Activated naive CD8-positive, alpha-beta T cell treated with anti-CD3 and anti-CD28 coated beads, Interleukin-2, amount 50 U/mL, for 16 hours (primary cell): ENCODE results near the gene OR5T1.

ENCODE experiments used
- DNase-seq: peaks from one replicate; pipeline ENCODE4 v3.0.0-alpha.2; 2020; ENCODE audit warnings: low read depth, low spot score

The OR5T1 gene

GRCh38 chr11:56273854-56274253 is at the start of gene OR5T1:
TSS of gene OR5T1 (plus strand) at chr11:56274154. CDS start at chr11:56275639, 1,485 bp downstream.
- DNase-seq, result no peak

- no peak for DNase-seq
These were observed 39.8 kb upstream of the OR5T1 start, which contains the start of gene OR5T2 for GRCh38 chr11:56234155-56234554. TSS of gene OR5T2 (minus strand) at chr11:56234255. CDS start at chr11:56233062, 1,193 bp downstream.

GRCh38 chr11:56251954-56252353 is 22.0 kb upstream of the OR5T1 start, which contains the start of gene OR5T3:
TSS of gene OR5T3 (plus strand) at chr11:56252254. CDS start at chr11:56252254, 0 bp downstream.
- DNase-seq, result no peak

GRCh38 chr11:56271092-56271491 is 2.9 kb upstream of the OR5T1 start:
- no peak for DNase-seq

- no peak for DNase-seq
These were observed 18.2 kb downstream of the OR5T1 start, which contains the start of gene OR8H1 for GRCh38 chr11:56292154-56292553. TSS of gene OR8H1 (minus strand) at chr11:56292254. CDS start at chr11:56291062, 1,192 bp downstream.

- DNase-seq, result no peak
These were observed 22.9 kb downstream of the OR5T1 start for GRCh38 chr11:56296898-56297297.

- no peak for DNase-seq
These were observed 33.9 kb downstream of the OR5T1 start for GRCh38 chr11:56307836-56308235.

- DNase-seq, result no peak
These were observed 40.9 kb downstream of the OR5T1 start, which contains the start of gene OR8K3 for GRCh38 chr11:56314844-56315243. TSS of gene OR8K3 (plus strand) at chr11:56315144. CDS start at chr11:56318307, 3,163 bp downstream.
